ENCODE results near the gene DEUP1.

GRCh38 chr11:93288767-93289166 lies 41.8 kb upstream of the DEUP1 start:
- TF ChIP-seq POLR2AphosphoS5 (IDR thresholded peaks at IDR 0.05), result no peak
- no peak for TF ChIP-seq CTCF (IDR thresholded peaks at IDR 0.05)
- TF ChIP-seq POLR2A (IDR thresholded peaks at IDR 0.05), result no peak
